SK-N-DZ (cell line): ENCODE results near the gene ISX.
A peak's percentile ranks its signal among the peaks of the same experiment; 100 is the strongest.

Experiments used
- DNase-seq: peaks from one replicate; pipeline ENCODE4 v3.0.0-alpha.2; 2015; ENCODE audit warnings: low spot score

ISX gene

GRCh38 chr22:35051791-35052190 lies 14.2 kb upstream of the ISX start:
- DNase-seq = no peak

GRCh38 chr22:35053060-35053835 lies 12.7 kb upstream of the ISX start:
- DNase-seq = no peak

- no peak for DNase-seq
These were observed 11.9 kb upstream of the ISX start for GRCh38 chr22:35054064-35054463.

- no peak for DNase-seq
These were observed 9.5 kb upstream of the ISX start for GRCh38 chr22:35056486-35056885.

- no peak for DNase-seq
These were observed 8.8 kb upstream of the ISX start for GRCh38 chr22:35057155-35057554.

GRCh38 chr22:35059632-35060031 lies 6.3 kb upstream of the ISX start:
- DNase-seq = no peak

- no peak for DNase-seq
These were observed 1.3 kb upstream of the ISX start for GRCh38 chr22:35064664-35065063.

- DNase-seq = no peak
These were observed 775 bp upstream of the ISX start for GRCh38 chr22:35065183-35065582.

GRCh38 chr22:35066768-35067167 lies 810 bp downstream of the ISX start:
- no peak for DNase-seq

GRCh38 chr22:35069541-35069940 lies 3.6 kb downstream of the ISX start:
- DNase-seq = no peak

- DNase-seq = no peak
These were observed 4.6 kb downstream of the ISX start for GRCh38 chr22:35070451-35071093.

GRCh38 chr22:35071784-35072183 lies 5.8 kb downstream of the ISX start:
- DNase-seq = no peak

GRCh38 chr22:35072925-35073324 lies 7.0 kb downstream of the ISX start:
- no peak for DNase-seq

GRCh38 chr22:35074583-35074982 lies 8.6 kb downstream of the ISX start:
- DNase-seq = no peak

- DNase-seq = no peak
These were observed 10.7 kb downstream of the ISX start for GRCh38 chr22:35076630-35077029.

- DNase-seq = no peak
These were observed 19.7 kb downstream of the ISX start for GRCh38 chr22:35085621-35086020.

- DNase-seq = no peak
These were observed 23.2 kb downstream of the ISX start for GRCh38 chr22:35089139-35089538.

- DNase-seq = no peak
These were observed 26.4 kb downstream of the ISX start for GRCh38 chr22:35092406-35092805.

- no peak for DNase-seq
These were observed 33.0 kb downstream of the ISX start for GRCh38 chr22:35098921-35099320.

GRCh38 chr22:35099883-35100282 lies 33.9 kb downstream of the ISX start:
- DNase-seq = no peak

GRCh38 chr22:35102663-35103062 lies 36.7 kb downstream of the ISX start:
- no peak for DNase-seq

- DNase-seq = peak; percentile 9
These were observed 37.8 kb downstream of the ISX start for GRCh38 chr22:35103761-35104160.

- no peak for DNase-seq
These were observed 38.5 kb downstream of the ISX start for GRCh38 chr22:35104491-35104890.
